Fibroblast of lung (primary cell): ENCODE measurements around the gene TMEM139.

ENCODE experiments used
- EZH2 ChIP-seq: IDR thresholded peaks from 2 replicates; pipeline ENCODE4 v1.5.1; 2012; ENCODE audit warnings: low read length, control low read depth, mild to moderate bottlenecking; ENCODE audit errors: missing control alignments
- TF ChIP-seq, protein P1 (sequence below), 2 donors: IDR thresholded peaks in 1 of 2; conservative IDR thresholded peaks in 1 of 2; 1 replicate in 1 of 2; 2 replicates in 1 of 2; pipeline ENCODE4 v1.5.1; 2011 to 2012; ENCODE audit warnings: low read length in 2 of 2, control low read depth in 1 of 2, inconsistent platforms in 1 of 2, low read depth in 1 of 2, mild to moderate bottlenecking in 1 of 2

DNA sequence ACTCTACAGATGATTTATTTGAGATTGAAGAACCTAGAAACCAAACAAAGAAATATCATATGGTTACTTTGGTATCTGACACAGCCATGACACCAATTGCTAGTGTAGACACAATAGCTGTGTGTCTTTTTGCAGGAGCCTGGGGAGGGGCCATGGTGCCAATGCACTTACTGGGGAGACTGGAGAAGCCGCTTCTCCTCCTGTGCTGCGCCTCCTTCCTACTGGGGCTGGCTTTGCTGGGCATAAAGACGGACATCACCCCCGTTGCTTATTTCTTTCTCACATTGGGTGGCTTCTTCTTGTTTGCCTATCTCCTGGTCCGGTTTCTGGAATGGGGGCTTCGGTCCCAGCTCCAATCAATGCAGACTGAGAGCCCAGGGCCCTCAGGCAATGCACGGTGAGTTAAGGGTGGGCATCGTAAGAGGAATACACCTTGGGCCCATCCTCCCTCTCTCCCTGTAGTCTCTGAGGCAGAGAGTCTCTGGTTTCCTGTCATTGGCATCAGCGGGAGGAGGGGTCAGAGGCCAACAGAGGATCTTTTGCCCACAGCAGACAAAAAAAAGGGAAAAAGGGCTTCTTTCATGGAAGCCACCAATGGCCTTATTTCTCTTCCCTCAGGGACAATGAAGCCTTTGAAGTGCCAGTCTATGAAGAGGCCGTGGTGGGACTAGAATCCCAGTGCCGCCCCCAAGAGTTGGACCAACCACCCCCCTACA, 1.2 kb downstream of the TMEM139 start:
- TF ChIP-seq, protein P1, sequence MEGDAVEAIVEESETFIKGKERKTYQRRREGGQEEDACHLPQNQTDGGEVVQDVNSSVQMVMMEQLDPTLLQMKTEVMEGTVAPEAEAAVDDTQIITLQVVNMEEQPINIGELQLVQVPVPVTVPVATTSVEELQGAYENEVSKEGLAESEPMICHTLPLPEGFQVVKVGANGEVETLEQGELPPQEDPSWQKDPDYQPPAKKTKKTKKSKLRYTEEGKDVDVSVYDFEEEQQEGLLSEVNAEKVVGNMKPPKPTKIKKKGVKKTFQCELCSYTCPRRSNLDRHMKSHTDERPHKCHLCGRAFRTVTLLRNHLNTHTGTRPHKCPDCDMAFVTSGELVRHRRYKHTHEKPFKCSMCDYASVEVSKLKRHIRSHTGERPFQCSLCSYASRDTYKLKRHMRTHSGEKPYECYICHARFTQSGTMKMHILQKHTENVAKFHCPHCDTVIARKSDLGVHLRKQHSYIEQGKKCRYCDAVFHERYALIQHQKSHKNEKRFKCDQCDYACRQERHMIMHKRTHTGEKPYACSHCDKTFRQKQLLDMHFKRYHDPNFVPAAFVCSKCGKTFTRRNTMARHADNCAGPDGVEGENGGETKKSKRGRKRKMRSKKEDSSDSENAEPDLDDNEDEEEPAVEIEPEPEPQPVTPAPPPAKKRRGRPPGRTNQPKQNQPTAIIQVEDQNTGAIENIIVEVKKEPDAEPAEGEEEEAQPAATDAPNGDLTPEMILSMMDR (conservative IDR thresholded peaks at IDR 0.05 in 1 of 2, IDR thresholded peaks at IDR 0.05 in 1 of 2; ENCODE audit: low read depth in 1 of 2, low read length in 2 of 2): no peak
- TF ChIP-seq EZH2: no peak
